GM21360 (cell line): Measurements from ENCODE around the gene IGF2R.
"Not testable (repeated sequence)": the region's sequence is repeated elsewhere in the genome, so short reads cannot be mapped to it uniquely, and the experiment has no call there.

Source experiments
- ATAC-seq: cut with Tn5 transposase; IDR thresholded peaks from one replicate; pipeline ENCODE4 v1.9.1; 2021; ENCODE audit warnings: mild to moderate bottlenecking, moderate library complexity; ENCODE audit not compliant: unreplicated experiment

The IGF2R gene

GRCh38 chr6:160132776-160133338, 164.0 kb downstream of the IGF2R start:
- no peak for ATAC-seq

DNA sequence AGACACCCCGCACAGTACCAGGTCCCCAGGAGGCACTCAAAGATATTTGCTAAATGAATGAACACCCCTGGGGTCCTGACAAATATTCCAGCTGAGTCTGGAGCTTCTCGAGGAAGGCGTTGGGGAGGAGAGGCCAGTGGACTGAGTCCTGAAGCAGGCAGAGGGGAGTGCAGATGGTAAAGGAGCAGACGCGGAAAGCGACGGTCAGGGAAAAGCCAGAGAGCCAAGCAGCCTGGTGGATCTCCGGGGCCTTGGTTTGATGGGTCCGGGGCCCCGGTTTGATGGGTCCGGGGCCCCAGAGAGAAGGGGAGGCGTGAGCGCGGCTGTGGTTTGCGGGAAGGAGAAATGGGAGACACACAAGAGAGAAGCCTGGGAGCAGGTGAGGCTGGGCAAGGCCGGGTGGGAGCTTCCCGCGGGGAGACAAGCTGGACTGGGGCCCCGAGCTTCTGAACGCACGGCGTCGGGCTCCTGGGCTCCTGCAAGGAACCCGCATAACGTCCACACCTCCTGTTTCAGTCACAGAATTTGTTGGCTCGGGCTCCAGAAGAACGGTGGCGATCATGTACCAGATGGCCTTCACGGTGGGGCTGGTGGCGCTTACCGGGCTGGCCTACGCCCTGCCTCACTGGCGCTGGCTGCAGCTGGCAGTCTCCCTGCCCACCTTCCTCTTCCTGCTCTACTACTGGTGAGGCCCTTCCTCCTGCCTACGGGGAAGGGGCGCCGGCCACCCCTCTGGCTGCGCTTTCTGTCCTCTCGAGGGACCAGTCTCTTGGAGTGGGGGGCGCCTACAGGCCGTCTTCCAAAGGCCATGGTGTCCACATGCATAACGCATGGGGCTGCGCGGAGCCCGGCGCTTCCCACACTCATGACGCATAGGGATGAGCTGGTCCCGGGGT, 164.8 kb downstream of the IGF2R start:
- no peak for ATAC-seq

GRCh38 chr6:160134337-160134751, 165.5 kb downstream of the IGF2R start:
- not testable (repeated sequence) for ATAC-seq

GRCh38 chr6:160134779-160135547, 166.1 kb downstream of the IGF2R start:
- no peak for ATAC-seq

GRCh38 chr6:160135907-160136655, 167.2 kb downstream of the IGF2R start:
- ATAC-seq = no peak

GRCh38 chr6:160137130-160137988, 168.5 kb downstream of the IGF2R start:
- no peak for ATAC-seq

GRCh38 chr6:160137989-160138835, 169.3 kb downstream of the IGF2R start:
- peak; percentile 71 for ATAC-seq

DNA sequence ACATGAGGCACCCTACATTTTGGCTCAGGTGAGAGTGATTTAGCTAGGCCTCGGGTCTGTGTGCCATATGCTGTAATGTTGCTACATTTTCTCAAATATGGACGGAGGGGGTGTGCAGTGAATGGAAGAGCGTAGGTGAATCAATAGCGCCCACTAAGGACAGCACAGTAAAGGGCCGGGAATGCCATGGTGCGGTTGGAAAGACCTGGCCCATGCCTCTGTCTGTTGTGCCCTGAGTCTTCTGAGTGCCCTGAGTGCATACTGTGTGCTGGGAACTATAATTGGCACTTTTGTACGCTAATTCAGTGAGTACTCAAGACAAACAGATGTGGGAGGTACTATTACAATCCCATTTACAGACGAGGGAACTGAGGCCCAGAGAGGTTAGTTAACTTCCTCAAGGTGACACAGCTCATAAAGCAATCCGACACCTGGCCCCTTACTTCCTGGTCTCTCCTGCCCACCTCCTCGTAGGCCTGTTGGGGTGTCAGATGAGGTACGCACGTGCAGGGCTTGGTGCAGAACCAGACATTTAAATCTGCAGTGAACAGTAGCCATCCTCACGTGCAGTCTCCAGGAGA, 170.0 kb downstream of the IGF2R start:
- no peak for ATAC-seq

DNA sequence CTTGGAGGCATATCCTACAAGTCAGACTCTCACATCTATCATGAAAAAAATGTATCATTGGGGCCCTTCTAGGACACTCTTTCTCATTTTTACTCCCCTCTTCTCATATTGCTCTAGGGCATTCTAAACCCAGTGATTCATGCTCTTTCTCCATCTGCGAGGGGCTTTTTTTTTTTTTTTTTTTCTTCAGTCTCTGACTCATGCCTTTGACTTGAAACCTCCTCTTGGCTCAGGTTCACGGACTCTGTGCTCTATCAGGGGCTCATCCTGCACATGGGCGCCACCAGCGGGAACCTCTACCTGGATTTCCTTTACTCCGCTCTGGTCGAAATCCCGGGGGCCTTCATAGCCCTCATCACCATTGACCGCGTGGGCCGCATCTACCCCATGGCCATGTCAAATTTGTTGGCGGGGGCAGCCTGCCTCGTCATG, 170.6 kb downstream of the IGF2R start:
- no peak for ATAC-seq

DNA sequence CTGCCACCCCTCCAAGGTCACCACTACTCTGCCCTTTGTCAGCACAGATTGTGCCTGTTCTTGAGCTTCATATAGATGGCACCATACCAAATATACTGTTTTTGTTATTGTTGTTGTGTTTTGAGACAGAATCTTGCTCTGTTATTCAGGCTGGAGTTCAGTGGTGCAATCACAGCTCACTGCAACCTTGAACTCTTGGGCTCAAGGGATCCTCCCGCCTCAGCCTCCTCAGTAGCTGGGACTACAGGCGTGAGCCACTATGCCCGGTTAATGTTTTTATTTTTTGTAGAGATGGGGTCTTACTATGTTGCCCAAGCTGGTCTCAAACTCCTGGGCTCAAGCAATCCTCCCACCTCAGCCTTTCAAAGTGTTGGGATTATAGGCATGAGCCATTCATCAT, 171.6 kb downstream of the IGF2R start:
- ATAC-seq = not testable (repeated sequence)

- no peak for ATAC-seq
Observed at GRCh38 chr6:160141001-160141726, 172.3 kb downstream of the IGF2R start.

- no peak for ATAC-seq
Observed at GRCh38 chr6:160142115-160142715, 173.3 kb downstream of the IGF2R start.

DNA sequence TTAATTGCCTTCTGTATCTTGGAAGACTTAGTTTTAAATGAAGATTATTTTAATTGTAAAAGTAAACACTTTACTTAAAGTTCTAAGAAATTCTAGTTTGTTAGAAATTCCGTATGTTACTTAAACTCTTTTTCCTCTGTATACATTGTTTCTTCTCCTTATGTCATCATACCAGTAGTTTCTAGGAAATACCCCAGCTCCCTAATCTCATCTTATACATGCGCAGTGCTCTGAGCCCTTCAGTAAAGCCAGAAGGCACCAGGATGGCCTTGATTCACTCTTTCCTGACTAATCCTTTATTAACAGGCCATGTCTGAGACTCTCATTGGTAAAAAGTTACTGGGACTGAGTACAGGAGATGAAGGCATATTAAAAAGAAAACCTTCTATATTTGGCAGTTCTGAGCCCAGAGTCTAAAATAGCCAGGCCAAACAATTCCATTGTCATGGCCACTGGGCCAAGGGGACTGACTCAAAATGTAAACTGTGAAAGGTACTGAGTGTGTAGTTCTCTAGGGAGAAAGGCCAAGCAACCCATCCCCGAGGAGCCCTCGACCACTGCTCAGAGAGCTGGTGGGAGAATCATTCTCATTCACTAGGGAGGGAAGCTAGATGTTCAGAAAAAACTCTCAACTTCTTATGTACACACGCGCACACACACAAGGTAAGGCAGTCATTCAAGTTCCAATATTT, 177.7 kb downstream of the IGF2R start:
- ATAC-seq = no peak

DNA sequence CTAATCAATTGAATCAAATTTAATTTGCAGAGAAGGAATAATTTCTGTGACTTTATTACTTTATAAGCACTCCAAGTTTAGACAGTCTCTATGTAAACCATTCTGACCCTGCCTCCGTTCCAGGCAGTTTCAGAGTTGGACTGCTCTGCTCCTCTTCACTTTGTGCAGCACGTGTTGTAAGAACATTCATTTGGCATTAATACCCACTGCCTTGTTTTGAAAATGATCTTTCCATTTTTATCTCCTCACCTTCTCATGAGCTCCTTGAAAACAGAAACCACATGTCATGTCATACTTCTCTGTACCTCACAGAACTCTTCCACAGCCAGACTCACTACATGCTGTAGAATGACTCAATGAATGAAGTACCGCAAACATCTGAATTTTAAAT, 178.3 kb downstream of the IGF2R start:
- no peak for ATAC-seq

DNA sequence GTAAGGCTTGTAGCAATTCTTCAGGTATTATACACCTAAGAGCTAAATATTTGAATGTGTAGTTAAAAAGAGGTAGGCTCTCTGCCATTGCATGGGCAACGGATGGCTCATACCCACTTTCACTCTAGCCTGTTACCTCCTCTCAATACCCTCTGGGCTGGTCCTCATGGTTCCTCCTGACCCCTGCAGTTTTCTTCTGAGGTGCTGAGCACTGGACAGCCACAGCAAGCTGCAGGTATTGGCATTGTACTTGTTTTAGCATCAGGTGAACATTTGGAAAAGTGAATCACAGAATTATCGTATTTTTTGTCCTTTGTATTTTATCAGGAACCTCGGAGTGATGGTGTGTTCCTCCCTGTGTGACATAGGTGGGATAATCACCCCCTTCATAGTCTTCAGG, 185.6 kb downstream of the IGF2R start:
- ATAC-seq = no peak

DNA sequence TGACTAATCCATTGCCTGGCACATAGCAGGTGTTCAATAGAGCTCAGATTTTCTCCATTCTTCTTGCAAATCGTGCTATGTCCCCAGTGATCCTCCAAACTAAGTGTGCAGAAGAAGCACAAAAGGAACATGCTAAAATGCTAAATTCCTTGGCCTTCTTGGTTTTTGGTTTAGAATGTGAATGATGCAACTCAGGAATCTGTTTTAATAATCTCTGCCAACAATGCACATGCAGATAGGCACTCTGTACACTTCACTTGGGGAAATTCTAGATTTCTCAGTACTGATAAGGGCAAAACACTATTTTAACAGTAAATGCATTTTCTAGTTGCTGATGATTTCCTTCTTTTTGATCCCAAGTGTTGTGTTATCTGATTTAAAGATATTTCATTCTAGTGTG, 188.0 kb downstream of the IGF2R start:
- no peak for ATAC-seq

DNA sequence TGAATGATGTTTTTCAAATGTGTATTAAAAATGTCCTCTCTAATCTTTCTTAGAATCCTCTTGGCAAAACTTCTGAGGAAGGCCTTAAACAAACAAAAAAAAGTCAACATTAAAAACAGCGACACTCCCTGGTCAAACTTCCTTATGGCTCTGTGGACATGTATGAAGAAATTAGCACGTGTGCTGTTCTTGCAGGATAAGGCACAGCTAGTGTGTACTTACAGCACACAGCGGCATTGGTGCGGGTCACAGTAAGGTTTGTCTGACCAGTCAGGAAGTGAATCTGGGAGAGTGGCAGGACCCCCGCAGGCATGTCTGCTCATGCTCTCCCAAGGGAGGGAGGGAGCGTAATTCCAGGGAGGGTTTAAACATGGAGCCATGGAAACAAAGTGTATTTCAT, 191.6 kb downstream of the IGF2R start:
- ATAC-seq = no peak
